ENCODE data around the gene AMFR.

DNA sequence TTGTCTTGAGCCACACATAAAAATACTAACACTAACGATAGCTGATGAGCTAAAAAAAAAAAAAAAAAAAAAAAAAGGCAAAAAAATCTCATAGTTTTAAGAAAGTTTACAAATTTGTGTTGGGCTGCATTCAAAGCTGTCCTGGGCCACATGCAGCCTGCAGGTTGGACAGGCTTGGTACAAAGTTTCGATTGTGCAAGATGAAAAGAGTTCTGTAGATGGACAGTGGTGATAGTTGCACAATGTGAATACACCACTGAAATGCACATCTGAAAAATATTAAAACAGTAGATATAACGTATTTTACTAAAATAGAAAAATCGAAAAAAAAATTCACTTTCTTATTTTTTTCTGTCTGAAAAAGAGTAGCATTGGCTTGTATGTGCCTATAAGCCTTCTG, 42.9 kb downstream of the AMFR start:
- TF ChIP-seq CTCF (optimal IDR thresholded peaks at IDR 0.05 in 1 of 3, IDR thresholded peaks at IDR 0.05 in 1 of 3, conservative IDR thresholded peaks at IDR 0.05 in 1 of 3; ENCODE audit: extremely low read depth in 1 of 3, insufficient read depth in 2 of 3, low read length in 3 of 3) (no peak), EZH2 (IDR thresholded peaks at IDR 0.05; ENCODE audit: low read length) (no peak)

All from keratinocyte (primary cell).